ENCODE data around the gene SEC22B.
"Not testable (repeated sequence)": the region's sequence is repeated elsewhere in the genome, so short reads cannot be mapped to it uniquely, and the experiment has no call there.

The SEC22B gene

DNA sequence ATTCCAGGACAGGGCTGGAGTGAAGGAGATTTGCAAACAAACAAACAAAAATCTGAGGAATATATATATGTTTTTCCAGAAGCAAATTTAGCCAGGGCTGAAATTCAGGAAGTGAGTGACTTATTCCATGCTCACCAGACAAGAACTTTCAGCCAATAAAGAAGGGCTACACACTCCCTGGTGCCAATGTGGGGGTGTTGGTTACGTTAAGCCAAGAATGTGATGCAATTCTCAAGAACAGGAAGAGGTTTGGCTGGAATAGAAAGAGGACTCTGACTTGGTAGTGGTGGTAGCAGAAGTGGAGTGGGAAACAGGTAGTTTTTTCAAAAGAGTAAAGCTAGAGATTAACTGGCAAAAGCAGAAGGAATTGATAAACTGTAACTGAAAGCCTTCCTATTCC is 31.7 kb downstream of the SEC22B start:
- not testable (repeated sequence) for DNase-seq

DNA sequence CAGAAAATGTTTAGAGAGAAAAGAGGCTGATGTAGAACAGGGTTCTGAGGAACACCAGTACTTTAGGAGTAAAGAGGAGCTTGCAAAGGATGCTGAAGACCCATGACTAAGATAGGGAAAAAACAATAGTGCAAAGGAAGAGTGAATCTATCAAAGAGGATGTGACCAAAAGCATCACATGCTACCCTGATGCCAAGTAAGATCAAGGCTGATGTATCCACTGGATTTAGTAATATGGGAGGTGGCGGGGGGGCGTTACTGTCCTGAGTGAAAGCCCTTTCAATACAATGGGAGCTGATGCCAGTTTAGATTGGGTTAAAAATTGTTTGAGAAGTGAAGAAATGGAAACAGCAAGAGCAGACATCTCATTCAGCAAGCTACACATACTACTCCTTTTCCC is 32.2 kb downstream of the SEC22B start:
- not testable (repeated sequence) for DNase-seq

DNA sequence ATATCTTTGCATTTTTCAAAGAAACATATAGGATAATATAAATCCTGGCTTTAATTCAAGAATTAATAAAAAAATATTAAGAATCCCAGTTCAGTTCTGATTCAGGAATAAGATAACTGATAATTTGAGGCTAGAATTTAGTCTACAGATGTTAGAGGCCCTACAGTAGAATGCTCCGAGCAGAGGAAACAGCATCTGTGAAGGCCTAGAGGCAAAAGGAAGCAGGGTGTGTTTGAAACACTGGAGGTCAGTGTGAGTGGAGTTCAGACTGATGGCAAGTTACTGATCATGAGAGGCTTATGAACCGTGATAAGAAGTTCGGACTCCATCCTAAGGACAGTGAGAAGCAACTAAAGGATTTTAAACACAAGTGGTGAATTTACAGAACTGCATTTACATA is 33.0 kb downstream of the SEC22B start:
- not testable (repeated sequence) for DNase-seq

DNA sequence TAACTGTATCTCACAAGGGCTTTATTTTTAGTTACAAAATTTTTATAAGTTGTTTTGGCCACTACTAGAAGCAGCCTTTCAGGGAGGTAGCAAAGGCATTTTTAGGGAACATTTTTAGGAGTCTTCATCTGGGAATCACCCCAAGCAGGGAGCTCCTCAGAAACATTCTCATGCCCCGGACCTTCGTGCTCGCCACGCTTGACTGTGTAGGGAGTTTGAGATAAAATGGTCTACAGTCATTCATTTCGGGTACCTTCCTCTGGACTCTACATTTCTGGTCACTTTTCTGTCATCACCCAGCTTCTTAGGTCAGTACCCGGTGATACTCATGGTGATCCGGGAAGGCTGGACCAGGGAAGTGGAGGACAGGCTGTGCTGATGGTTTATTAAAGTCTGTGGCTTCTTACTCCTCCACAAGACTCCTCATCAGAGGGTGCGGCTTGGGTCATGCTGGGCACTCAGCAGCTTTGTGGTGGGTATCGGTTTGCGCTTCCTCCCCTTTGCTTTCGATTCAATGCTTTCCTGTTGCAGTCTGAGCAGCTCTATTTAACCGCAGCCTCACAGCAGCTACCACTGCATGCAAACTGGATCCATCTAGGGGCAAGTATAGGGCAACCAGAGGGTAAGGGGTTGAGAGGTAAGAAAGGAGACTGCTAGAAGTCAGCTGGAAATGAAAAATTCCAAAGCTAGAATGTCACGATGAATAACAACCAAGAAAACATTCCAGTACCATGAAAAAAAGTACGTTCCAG is 33.6 kb downstream of the SEC22B start:
- not testable (repeated sequence) for DNase-seq

DNA sequence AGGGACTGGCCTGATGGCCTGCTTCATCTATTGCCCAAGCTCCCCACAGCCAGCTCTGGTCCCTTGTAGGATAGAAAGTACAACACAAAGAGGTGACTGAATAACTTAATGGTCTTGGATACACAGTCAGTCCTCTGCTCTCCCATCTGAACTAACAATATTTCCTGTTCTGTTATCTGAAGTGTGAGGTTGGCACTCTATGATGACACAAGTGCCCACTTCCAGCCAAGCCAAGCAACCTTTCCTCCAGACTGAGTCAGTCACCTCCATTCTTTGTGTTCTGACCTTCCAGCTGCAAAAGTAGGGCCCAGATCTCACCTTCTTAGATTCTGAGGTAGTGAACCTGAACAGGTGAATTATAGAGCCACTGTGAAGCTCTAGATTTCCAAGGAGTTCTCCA is 34.5 kb downstream of the SEC22B start:
- not testable (repeated sequence) for DNase-seq

DNA sequence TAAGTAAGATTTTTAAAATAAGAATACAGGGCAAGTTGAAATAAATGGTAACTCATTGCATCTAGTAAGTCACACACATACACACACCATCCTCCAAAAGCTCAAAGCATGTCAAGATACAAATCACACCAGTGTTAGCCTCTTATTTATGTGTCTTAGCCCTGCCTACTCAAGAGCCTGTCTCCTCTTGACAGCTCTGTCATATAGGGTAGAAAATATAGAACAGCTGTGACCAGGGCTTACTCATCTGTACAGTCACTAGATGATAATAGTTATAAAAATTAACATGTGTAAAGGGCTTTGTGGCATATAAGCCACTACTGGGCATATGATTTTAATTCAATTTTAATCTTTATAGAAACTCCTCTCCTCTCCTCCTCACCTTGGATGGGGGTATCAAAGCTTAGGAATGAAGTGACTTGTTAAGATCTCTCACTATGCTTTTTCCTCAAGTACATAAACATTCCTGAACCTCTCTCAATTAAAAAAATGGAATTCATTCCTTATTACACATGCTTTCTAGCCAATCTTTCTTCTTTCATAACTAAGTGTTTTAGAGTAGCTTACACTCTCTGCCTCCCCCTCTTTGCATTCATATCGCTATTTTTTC is 35.6 kb downstream of the SEC22B start:
- DNase-seq, result not testable (repeated sequence)

DNA sequence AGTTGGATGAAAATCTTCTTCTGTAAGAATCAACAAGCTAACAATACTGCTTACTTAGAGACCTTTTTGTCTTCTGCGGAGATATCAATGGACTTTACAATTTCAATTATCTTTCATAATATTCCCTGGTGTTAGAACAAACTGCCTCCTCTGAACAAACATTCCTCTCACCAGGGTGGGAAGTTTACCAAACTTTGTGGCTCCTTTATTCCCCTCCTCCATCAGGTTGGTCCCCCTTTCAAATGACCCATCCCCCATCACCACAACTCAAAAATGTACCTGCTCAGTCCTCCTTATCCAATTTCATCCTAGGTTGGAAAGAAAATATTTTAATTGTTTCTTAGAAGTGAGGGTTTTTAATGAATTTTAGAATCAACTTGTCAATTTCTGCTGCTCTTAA is 40.2 kb downstream of the SEC22B start:
- not testable (repeated sequence) for DNase-seq

DNA sequence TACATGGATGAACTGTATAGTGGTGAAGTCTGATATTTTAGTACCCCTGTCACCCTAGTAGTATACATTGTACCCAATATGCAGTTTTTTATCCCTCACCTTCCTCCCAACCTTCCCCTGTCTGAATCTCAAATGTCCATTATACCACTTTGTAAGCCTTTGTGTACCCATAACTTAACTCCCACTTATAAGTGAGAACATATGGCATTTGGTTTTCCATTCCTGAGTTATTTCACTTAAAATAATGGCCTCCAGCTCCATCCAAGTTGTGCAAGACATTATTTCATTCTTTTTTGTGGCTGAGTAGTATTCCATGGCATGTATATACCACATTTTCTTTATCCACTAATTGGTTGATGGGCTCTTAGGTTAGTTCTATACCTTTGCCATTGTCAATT is 42.4 kb downstream of the SEC22B start:
- DNase-seq, result not testable (repeated sequence)

DNA sequence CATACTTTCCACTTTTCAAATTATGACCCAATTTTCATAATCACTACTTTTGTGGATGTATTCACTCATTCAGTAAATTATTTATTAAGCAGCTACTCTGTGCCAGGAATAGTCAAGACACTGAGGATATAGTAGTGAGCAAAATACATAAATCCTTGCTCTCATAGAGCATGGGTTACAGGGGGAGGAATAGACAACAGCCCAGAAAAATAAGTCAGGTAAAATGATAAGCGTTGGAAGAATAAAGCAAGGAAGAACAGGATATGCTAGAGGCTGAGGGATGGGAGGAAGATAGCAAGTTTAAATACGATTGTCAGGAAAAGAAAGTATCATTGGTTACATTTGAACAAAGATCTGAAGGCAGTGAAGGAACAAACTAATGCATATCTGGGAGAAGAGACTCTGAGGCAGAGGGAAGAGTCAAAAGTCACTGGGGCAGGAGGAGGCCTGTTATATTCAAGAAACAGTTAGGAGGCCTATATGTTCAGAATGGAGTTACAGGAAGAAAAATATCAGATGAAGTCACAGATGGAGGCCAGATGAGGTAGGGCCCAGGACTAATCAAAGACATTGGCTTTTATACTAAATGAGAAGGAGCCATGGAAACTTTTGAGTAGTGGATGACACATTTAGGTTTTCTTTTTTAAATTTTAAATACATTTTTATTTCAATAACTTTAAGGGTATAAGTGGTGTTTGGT is 42.9 kb downstream of the SEC22B start:
- no peak for DNase-seq

DNA sequence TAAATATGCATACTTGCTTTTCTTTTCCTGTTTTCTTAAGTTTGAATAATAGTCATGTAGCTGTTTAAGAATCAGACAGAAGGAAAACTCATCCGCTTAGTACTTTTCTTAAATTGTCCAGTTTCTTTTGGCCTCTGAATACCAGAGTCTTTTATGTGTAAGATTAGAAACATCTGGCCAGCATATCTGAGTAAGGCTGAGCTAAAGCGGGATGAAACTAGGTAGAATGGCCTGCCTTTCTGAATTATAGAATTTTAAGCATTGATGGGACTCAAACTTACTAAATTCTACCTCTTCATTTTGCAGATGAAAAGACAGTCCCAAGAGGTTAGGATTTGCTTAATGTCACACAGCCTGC is 43.9 kb downstream of the SEC22B start:
- DNase-seq, result not testable (repeated sequence)

DNA sequence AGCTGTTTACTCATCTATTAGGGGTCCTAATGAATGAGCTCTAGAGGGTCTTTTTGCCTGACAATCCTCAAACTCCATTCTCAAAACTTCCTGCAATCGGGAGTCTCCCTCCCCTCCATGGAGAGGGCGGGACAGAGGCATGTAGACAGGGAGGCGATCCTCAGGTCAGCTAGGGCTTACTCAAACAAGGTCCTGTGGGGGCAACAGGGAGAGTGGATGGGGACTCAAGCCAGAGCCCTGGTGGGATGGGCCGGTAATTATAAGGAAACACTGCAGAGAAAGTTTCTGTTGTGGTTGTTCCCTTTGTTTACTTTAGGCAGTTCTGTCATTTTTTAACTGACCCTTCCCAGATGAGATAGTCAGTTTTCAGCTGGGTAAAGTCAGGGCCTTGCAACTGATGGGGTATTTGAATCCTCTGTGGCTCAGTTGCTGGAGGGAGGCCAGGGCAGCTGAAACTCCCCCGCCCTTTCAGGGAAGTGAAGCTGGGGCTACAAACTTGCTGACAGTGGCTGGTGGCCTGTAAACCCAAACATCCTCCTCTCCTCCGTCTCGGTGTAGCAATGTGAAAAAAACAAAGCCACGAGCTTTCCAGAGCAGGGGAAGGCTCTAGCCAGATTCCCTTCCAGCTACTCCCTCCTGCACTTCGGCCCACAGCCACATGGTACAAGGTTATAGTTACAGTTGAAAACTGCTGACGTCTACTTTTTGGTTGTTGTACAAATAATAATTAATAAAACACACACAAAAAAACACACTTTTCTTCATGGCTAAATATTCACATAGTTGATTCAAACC is 44.5 kb downstream of the SEC22B start:
- DNase-seq, result not testable (repeated sequence)

DNA sequence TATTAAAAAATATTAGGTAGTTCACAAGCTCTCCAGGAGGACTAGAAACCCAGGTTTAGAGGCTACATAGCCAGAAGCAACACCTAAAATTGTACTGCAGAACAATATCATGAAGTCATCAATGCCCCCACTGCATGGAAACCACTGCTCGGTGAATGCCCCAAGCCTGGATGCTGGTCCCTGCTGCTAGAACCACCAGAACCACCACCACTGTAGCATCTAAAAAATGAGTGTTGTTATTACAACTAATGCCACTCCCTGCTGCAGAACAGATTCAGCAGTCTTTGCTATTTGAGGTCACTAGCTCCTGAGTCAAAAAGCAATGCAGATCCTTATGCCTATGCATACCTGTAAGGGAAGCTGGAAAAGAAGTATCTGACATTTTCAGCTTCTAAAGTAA is 48.4 kb downstream of the SEC22B start:
- DNase-seq, result not testable (repeated sequence)

DNA sequence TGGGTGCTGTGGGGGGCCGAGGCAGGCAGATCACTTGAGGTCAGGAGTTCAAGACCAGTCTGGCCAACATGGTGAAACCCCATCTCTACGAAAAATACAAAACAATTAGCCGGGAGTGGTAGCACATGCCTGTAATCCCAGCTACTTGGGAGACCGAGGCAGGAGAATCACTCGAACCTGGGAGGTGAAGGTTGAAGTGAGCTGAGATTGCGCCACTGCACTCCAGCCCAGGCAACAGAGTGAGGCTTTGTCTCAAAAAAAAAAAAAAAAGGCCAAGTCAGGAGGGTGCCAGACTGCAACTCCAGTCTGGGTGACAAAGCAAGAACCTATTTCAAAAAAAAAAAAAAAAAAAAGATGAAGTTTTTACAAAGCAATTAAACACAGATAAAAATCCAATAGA is 50.1 kb downstream of the SEC22B start:
- not testable (repeated sequence) for DNase-seq

DNA sequence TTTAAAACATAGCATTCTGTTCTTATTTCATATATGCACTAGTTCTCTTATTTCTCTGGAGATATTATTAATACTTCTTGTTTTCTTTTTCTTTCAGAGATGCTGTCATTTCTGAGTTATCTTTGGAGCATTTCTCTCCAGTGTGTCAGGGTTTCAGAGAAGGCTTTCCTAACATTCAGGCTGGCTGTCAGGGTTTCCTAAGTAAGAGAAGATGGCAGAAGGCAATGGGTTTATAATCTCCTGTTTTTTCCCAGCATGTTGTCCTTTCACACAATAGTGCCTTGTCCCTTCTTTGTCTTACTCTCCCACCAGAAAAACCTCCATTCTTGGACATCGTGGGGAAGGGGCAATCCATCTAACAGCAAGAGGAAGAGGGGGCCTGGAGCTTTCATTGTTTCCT is 51.7 kb downstream of the SEC22B start:
- not testable (repeated sequence) for DNase-seq

DNA sequence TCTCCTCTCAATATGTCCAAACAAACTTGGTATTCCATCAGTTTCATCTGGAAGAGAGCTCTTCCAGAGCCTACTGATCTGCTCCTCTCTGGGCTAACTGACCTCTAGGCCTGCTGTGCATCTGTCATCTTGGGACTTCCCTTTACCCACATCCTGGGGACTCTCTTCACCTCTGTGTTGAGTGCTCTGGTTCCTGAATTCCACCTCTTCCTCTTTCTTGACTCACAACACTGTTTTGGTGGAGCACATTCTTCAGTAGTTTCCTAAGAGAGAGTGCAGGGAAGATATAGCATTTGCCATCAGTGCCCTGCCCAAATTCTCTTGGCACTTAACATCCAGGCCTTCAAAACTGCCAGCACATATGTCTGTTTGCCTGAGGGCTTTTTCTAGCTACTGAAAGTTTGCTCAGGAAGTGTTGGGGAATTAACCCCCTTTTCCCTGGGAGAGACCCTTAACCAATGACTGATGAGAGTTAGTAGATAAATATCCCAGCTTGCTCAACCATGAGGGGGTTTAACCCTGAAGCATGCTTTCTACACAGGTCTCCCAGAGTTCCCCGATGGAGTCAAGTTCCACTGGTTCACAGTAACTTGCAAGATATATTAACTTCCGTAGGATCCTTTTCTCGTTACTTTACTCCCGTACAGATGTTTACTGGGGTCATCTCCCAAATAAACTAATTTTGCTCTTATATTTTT is 52.4 kb downstream of the SEC22B start:
- not testable (repeated sequence) for DNase-seq

DNA sequence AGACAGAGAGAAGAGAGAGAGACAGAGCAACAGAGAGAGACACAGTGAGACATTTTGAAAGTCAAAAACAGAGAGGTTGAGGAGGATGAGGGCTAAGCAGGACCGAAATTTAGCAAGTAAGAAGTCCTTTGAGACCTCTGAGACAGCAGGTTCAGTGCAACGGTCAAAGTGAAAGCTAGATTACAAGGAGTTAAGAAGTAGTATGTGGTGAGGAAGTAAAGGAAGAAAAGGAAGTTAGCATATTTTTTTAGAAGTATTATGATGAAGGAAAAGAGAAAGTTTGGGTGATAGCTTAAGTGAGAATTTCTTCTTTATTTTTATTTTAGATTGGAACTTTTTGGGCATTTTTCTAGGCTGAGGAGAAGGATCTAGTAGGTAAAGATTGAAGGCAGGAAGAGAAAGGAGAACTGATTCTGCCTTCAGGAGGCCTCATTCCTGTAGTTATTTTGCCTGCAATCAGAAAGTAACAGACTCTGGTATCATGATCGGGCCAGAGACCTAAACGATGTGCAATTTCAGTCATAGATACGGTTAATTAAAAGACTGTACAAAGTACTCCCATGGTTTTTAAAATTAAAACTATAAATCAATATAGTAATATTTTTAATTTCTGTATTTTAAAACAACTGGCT is 53.9 kb downstream of the SEC22B start:
- not testable (repeated sequence) for DNase-seq

DNA sequence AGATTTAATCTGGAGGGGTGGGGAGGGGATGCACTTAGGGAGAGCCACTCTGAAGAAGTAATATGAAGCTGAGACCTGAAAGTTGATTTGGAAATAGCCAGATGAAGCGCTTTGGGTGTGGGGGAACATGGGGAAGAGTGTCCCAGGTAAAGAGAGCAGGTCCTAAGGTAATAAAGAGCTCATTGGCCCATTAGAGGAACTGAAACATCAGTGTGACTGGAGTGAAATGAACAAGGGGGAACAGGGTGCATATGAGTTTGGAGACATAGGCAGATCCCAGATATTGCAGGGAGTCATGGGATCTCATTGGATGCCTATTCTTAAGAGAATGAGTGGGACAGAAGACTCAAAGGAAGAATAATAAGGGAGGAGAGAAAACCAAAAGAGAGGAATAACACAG is 54.5 kb downstream of the SEC22B start:
- DNase-seq, result not testable (repeated sequence)

DNA sequence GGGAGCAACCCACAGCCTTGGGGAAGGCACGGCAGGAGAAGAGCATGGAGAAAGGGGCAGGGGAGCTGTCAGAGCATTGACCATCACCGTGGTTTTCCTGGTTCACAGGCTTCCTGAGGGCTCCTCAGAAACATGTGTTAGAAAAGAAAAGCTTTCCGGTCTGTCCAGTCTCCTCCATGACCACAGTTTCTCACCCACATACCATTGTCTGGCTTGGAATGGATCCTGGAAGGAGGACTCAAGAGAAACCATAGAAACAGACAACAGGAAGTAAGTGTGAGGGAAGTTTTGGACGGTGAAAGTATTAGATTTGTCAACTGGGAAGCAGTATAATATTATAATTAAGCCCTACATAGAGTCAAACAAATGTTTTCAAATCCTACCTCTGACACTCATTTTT is 55.8 kb downstream of the SEC22B start:
- not testable (repeated sequence) for DNase-seq

DNA sequence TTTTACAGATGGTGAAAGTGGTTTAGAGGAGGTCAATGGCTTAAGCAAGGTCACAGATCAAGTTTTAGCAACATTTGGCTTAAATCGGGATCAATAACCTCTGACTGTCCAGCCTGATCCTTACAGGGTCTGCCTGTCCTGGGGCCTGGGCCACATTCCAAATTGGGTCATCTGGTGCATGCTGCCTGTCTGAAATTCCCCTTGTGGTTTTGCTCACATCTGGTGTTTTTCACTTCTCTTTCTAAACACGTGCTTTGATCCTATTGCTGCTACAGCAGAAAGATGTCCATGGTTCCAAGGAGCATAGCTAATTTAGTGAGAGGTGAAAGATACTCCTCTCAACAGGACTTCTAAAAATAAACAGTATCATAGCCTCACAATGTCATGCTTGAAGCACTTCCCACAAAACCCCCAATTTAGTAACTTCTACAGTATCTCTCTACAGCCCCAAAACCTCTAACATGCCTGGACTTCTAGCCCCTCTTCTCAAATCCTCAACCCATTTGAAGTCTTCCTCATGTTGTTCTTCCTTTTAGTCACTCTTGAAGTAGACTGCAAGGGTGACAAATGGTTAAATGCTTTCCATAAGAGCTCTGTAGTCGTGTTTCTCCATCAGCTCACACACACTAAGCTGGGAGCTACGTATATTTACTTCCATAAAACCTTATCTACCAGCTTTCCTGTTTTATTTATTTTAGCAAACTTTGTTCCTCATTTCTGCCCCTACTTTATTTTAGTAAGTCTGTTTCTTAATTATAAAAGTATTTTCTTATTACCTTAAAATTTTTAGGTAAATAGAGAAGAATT is 58.7 kb downstream of the SEC22B start:
- DNase-seq, result not testable (repeated sequence)

DNA sequence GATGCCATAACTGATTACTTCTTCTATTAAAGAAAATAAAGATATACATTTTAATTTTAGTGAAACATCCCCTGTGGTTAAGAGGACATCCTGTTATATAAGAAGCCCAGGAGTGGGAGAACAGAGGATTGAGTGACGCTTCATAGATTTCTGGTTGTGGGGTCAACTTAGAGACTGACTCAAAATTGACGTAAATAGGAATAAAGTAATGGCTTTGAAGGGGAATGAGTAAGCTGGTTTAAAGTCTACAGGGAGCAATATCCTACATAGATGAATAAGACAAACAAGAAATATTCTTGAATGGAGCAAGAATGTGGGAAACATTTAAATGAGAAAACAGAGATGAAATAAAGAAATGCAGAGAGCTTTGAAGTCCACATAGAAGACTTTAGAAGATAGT is 60.2 kb downstream of the SEC22B start:
- not testable (repeated sequence) for DNase-seq

DNA sequence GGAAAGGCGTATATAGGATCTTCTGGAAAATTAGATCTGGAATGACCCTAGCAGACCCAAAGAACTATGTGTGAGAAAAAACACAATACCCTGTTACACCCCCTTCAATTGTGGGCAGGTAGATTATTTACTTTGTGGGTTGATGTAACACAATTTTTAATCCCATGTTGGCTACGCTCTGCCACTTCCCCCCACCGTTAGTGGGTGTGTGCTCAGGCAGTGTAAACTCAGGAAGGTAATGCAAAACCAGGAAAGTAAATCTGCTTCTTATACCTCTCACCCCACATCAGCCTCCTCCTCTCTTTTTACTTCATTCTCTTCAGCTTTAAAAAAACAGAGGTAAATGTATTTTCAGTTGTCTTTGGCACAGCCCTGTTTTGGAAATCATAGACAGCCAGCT is 63.2 kb downstream of the SEC22B start:
- not testable (repeated sequence) for DNase-seq

Measured in COR-L47 (cell line).